Fibroblast of lung (primary cell): ENCODE results near the gene TANGO2. TPM values are rescaled to one million over a fixed set of nuclear protein-coding genes. Genes with fewer than 3 reads are reported as not detected.

Source experiments
- DNase-seq, 2 donors: peaks; one replicate each; pipeline versions ENCODE4 v3.0.0 to v3.0.0-alpha.2; 2010; ENCODE audit warnings: low read depth in 2 of 2
- H2AFZ ChIP-seq: 2 replicates; pipeline ENCODE4 v1.5.1; 2012; ENCODE audit warnings: low read length, control low read depth, inconsistent platforms
- H3K27ac ChIP-seq: 2 replicates; pipeline ENCODE4 v1.5.1; 2011; ENCODE audit warnings: low read length, control low read depth; ENCODE audit not compliant: insufficient read depth
- H3K27me3 ChIP-seq: 2 replicates; pipeline ENCODE4 v1.5.1; 2011; ENCODE audit warnings: mild to moderate bottlenecking, low read length; ENCODE audit not compliant: control insufficient read depth, insufficient read depth
- H3K36me3 ChIP-seq: 2 replicates; pipeline ENCODE4 v1.5.1; 2011; ENCODE audit warnings: low read length; ENCODE audit not compliant: control insufficient read depth, insufficient read depth
- H3K4me1 ChIP-seq: 2 replicates; pipeline ENCODE4 v1.5.1; 2011; ENCODE audit warnings: low read length; ENCODE audit not compliant: control insufficient read depth, insufficient read depth; ENCODE audit errors: extremely low read depth
- H3K4me2 ChIP-seq: 2 replicates; pipeline ENCODE4 v1.5.1; 2011; ENCODE audit warnings: low read length, control low read depth; ENCODE audit not compliant: insufficient read depth; ENCODE audit errors: extremely low read depth
- H3K4me3 ChIP-seq, 4 experiments: fragments of 200-600 bp in 1 of 4; sonication (generic) in 1 of 4; replicated peaks in 1 of 4; 2 replicates each; pipeline ENCODE4 v1.5.1; 2011 to 2016; ENCODE audit warnings: low read length in 4 of 4, low read depth in 3 of 4, mild to moderate bottlenecking in 3 of 4, control low read depth in 2 of 4, inconsistent platforms in 1 of 4, mixed read lengths in 1 of 4; ENCODE audit not compliant: insufficient read depth in 1 of 4; ENCODE audit errors: control extremely low read depth in 1 of 4
- H3K79me2 ChIP-seq: 2 replicates; pipeline ENCODE4 v1.5.1; 2012; ENCODE audit warnings: mild to moderate bottlenecking, low read length, inconsistent platforms; ENCODE audit not compliant: control insufficient read depth, insufficient read depth
- H3K9ac ChIP-seq: 2 replicates; pipeline ENCODE4 v1.5.1; 2011; ENCODE audit warnings: mild to moderate bottlenecking, low read length, control low read depth; ENCODE audit not compliant: insufficient read depth
- H3K9me3 ChIP-seq: 2 replicates; pipeline ENCODE4 v1.5.1; 2012; ENCODE audit warnings: low read depth, low read length; ENCODE audit not compliant: control insufficient read depth, insufficient read depth
- H4K20me1 ChIP-seq: 2 replicates; pipeline ENCODE4 v1.5.1; 2011; ENCODE audit warnings: low read length; ENCODE audit not compliant: control insufficient read depth, insufficient read depth; ENCODE audit errors: extremely low read depth
- EZH2 ChIP-seq: IDR thresholded peaks from 2 replicates; pipeline ENCODE4 v1.5.1; 2012; ENCODE audit warnings: low read length, control low read depth, mild to moderate bottlenecking; ENCODE audit errors: missing control alignments
- polyA plus RNA-seq, 2 donors: library from polyadenylated mRNA; depleted of rRNA in 1 of 2; stranded (reverse) in 1 of 2; unstranded in 1 of 2; fragments of >200 nt; gene quantifications; 2 replicates each; pipeline ENCODE4 v1.2.1, GENCODE V29; 2011 to 2012; ENCODE audit warnings: missing spikeins in 1 of 2
- total RNA-seq: library from RNA; depleted of rRNA; stranded (reverse); fragments of >200 nt; gene quantifications from 2 replicates; pipeline ENCODE4 v1.2.1, GENCODE V29; 2014
- TF ChIP-seq, protein P1 (sequence below), 2 donors: IDR thresholded peaks in 1 of 2; conservative IDR thresholded peaks in 1 of 2; 1 replicate in 1 of 2; 2 replicates in 1 of 2; pipeline ENCODE4 v1.5.1; 2011 to 2012; ENCODE audit warnings: low read length in 2 of 2, control low read depth in 1 of 2, inconsistent platforms in 1 of 2, low read depth in 1 of 2, mild to moderate bottlenecking in 1 of 2

Gene TANGO2
- total and polyA plus RNA-seq, 2 donors (not counting 1 experiment from before 2014, with no cell fraction given): 28.3 to 52.8 TPM

- no peak for TF ChIP-seq EZH2
- TF ChIP-seq, protein P1, sequence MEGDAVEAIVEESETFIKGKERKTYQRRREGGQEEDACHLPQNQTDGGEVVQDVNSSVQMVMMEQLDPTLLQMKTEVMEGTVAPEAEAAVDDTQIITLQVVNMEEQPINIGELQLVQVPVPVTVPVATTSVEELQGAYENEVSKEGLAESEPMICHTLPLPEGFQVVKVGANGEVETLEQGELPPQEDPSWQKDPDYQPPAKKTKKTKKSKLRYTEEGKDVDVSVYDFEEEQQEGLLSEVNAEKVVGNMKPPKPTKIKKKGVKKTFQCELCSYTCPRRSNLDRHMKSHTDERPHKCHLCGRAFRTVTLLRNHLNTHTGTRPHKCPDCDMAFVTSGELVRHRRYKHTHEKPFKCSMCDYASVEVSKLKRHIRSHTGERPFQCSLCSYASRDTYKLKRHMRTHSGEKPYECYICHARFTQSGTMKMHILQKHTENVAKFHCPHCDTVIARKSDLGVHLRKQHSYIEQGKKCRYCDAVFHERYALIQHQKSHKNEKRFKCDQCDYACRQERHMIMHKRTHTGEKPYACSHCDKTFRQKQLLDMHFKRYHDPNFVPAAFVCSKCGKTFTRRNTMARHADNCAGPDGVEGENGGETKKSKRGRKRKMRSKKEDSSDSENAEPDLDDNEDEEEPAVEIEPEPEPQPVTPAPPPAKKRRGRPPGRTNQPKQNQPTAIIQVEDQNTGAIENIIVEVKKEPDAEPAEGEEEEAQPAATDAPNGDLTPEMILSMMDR (conservative IDR thresholded peaks at IDR 0.05 in 1 of 2, IDR thresholded peaks at IDR 0.05 in 1 of 2; ENCODE audit: low read depth in 1 of 2, low read length in 2 of 2): no peak
- Histone ChIP-seq H3K4me1 (no peaks in the 10 kb centered on the region), H4K20me1 (no peaks in the 10 kb centered on the region)
Observed at GRCh38 chr22:20106205-20106848, 85.4 kb downstream of the TANGO2 start.

GRCh38 chr22:20106849-20107237 is 85.9 kb downstream of the TANGO2 start:
- no peak overlapping the region for H3K4me2 ChIP-seq
- no peak overlapping the region for H3K9ac ChIP-seq
- no peaks in the 10 kb centered on the region for H3K27me3 ChIP-seq
- no peaks in the 10 kb centered on the region for H4K20me1 ChIP-seq
- DNase-seq: no peak
- peaks cover 26% of the 10 kb centered on the region for H3K79me2 ChIP-seq
- no peaks in the 10 kb centered on the region for H3K4me1 ChIP-seq
- H3K4me3 ChIP-seq: no peak overlapping the region
- peaks cover 50% of the 10 kb centered on the region for H3K36me3 ChIP-seq
- no peak overlapping the region for H2AFZ ChIP-seq
- no peak overlapping the region for H3K27ac ChIP-seq
- H3K9me3 ChIP-seq: no peaks in the 10 kb centered on the region
- TF ChIP-seq, protein P1 (conservative IDR thresholded peaks at IDR 0.05 in 1 of 2, IDR thresholded peaks at IDR 0.05 in 1 of 2; ENCODE audit: low read depth in 1 of 2, low read length in 2 of 2): no peak
- no peak for TF ChIP-seq EZH2

More at GRCh38 chr22:20106205-20106848, 85.4 kb downstream of the TANGO2 start:
- Histone ChIP-seq H3K4me2 (no peak overlapping the region), H3K27ac (no peak overlapping the region), H3K79me2 (peaks cover 29% of the 10 kb centered on the region), H3K9me3 (no peaks in the 10 kb centered on the region), H3K36me3 (peaks cover 50% of the 10 kb centered on the region), H3K9ac (no peak overlapping the region), H3K27me3 (no peaks in the 10 kb centered on the region), H3K4me3 (no peak overlapping the region), H2AFZ (no peak overlapping the region)
- no peak for DNase-seq

- Histone ChIP-seq H3K9ac (no peak overlapping the region), H3K9me3 (no peaks in the 10 kb centered on the region), H3K4me1 (no peaks in the 10 kb centered on the region), H3K27me3 (no peaks in the 10 kb centered on the region), H3K27ac (no peak overlapping the region), H3K4me3 (no peak overlapping the region), H3K79me2 (peaks cover 21% of the 10 kb centered on the region), H3K4me2 (no peak overlapping the region), H4K20me1 (no peaks in the 10 kb centered on the region), H2AFZ (no peak overlapping the region), H3K36me3 (peaks cover 50% of the 10 kb centered on the region)
- DNase-seq: no peak
- no peak for TF ChIP-seq EZH2
- TF ChIP-seq, protein P1 (conservative IDR thresholded peaks at IDR 0.05 in 1 of 2, IDR thresholded peaks at IDR 0.05 in 1 of 2; ENCODE audit: low read depth in 1 of 2, low read length in 2 of 2): no peak
Observed at GRCh38 chr22:20107471-20107901, 86.6 kb downstream of the TANGO2 start.
